Measurements from ENCODE around the gene FAM193A.
"Not testable (repeated sequence)": the region's sequence is repeated elsewhere in the genome, so short reads cannot be mapped to it uniquely, and the experiment has no call there.

Gene FAM193A

DNA sequence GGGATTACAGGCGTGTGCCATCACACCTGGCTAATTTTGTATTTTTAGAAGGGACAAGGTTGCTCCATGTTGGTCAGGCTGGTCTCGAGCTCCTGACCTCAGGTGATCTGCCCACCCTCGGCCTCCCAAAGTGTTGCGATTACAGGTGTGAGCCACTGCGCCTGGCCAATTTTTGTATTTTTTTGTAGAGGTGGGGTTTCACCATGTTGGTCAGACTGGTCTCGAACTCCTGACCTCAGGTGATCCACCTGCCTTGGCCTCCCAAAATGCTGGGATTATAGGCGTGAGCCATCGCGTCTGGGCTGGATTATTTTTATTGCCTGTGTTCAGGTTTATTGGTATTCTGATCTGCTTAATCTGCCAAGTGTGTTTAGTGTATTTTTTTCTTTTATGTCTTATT is 82.3 kb downstream of the FAM193A start:
- not testable (repeated sequence) for DNase-seq

DNA sequence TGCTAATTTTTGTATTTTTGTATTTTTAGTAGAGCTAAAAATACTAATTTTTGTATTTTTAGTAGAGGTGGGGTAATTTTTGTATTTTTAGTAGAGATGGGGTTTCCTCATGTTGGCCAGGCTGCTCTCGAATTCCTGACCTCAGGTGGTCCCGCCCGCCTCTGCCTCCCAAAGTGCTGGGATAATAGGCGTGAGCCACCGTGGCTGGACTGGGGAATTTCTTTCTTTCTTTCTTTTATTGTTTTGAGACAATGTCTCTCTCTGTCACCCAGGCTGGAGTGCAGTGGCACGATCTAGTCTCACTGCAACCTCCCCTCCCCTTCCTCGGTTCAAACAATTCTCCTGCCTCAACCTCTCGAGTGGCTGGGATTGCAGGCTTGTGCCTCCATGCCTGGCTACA is 83.0 kb downstream of the FAM193A start:
- DNase-seq = no peak

DNA sequence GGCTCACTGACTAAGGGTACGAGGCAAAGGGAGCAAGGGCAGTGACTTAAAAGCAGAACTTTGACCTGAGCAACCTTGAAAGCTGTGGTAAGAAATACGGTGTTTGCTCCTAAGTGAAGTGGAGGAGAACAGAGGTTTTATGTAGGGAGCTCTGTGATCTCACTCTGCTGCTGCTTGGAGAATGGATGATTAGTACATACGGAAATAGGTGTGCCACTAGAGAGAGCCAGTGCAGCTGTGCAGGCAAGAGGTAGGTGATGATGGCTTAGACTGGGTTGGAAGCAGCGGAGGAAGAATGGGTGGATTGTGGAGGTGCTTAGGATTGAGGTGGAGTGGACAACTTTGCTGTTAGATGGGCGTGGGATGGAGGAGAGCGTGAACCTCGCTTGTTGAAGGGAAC is 85.0 kb downstream of the FAM193A start:
- DNase-seq = no peak

DNA sequence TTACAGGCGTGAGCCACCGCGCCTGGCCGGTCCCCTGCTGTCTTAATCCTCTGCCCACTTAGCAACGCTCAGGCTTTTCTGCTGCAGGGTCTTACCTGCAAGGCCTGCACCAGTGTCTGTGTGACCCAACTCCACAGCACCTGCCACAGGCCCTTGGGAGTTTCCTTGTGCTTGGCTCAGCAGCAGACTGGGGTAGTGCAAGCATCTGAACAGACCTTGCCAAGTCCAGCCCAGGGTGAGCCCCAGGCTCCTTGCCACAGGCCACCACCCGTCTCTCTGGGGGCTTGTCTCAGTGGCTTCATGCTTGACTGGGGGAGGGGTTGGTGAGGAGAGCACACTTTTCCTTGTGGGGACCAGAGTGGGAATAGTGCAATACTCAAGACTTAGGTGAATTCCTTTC is 87.0 kb downstream of the FAM193A start:
- no peak for DNase-seq

DNA sequence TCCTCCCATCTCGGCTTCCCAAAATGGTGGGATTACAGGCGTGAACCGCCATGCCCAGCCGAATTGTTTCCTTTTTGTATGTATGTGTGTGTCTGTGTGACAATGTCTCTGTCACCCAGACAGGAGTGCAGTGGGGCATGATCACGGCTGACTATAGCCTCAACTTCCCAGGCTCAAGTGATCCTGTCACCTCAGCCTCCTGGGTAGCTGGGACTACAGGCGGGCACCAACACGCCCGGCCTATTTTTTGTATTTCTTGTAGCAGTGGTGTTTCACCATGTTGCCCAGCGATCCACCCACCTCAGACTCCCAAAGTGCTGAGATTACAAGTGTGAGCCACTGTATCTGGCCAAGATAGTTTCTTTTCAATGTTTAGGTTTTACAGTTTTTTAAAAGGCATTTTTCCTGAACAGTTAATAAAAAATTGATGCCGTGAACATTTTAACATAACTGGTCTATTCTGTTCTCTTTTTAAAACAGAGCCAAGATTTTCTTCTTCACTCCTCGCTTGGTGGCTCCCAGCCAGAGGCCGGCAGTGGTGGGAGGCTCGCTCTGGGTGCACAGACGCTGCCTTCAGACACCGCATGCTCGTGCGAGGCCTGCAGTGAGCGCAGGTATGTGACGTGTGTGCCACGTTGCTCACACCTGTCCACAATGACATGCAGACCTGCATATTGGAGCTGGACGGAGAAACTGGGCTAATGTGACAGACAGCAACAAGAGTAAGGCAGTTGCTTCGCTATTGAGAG is 88.5 kb downstream of the FAM193A start:
- DNase-seq = no peak

DNA sequence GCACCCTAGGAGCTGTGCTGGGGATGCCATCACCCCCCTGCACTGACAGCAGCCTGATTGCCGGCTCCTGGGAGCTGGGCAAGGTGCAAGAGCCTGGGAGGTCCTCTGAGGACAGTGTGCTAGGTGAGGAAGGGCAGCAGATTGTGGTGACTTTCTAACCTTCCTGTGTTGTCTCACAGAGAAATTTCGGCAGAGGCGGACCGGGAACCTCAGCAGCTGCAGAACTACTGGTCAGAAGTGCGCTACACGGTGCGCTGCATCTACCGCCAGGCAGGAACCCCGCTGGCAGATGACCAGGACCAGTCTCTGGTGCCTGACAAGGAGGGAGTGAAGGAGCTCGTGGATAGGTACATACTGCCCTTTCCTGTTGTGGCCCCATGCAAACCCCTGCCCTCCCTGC is 89.8 kb downstream of the FAM193A start:
- no peak for DNase-seq

DNA sequence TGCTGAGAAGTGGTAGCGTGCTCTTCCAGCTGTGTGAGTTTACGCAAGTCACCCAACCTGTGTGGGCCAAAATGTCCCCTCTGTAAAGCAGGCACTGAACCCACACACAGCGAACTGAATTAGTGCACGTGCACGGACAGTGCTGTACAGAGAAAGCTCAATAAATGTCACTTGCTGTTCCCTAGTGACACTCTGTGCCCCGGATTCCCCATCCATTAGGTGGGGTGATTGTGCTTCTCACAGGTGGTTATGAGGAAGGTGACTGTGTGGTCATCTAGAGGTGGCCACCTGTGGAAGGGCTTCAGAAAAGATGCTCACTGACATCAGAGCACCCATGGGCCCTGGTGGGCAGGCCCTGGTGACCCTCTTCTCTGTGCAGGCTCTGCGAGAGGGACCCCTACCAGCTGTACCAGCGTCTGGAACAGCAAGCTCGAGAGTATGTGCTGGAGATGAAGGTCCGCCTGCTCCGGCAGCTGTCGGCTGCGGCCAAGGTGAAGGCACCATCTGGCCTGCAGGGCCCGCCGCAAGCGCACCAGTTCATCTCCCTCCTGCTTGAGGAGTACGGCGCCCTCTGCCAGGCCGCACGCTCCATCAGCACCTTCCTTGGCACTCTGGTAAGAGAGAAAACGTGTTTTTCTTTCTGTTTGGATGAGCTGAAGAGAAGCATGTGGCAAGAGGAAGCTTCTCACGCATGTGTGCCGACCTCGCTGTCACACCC is 94.3 kb downstream of the FAM193A start:
- DNase-seq = no peak

DNA sequence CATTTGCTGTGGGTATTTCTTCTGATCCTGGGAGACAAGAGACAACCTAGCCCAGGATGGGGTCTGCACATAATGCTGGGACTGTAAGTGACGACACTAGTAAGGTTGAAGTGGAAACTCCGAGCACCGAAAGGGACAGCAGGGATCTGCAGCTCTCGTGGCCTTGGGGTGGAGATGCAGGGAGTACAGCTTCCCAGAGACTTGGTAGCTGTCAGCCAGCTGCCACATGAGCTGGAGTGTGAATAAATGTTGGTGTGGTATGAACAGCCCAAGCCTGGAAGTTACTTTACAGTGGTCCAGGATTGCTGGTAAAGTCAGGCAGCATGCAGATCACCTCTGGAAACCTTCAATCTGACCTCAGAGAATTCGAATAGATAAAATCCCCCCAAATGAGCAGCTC is 97.6 kb downstream of the FAM193A start:
- no peak for DNase-seq

DNA sequence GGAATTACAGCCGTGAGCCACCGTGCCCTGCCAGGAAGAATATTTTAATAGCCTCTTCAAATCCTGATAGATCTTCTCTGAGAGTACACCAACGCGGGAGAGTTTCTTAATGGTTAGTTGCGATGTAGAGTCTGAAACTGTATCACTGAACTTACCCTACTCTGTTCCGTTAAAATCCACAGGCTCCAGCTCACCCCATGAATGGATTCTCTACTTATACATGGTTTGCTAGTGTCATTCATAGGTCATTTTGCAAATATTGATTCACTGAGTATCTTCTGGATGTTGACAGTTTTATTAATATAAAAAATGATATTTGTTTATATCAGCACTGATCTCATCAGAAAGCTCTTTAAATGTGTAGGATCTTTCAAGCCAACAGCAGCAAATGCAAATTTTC is 99.9 kb downstream of the FAM193A start:
- DNase-seq = no peak

DNA sequence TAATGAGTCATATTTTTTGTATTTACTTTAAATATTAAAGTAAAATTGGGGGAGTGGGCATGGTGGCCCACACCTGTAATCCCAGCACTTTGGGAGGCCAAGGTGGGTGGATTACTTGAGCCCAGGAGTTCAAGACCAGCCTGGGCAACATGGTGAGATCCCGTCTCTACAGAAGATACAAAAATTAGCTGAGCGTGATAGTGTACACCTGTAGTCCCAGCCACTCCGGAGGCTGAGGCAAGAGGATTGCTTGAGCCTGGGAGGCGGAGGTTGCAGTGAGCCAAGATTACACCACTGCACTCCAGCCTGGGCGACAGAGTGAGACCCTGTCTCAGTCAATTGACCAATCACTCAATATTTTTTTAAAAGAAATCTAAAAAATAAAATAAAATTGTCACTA is 100.5 kb downstream of the FAM193A start:
- not testable (repeated sequence) for DNase-seq

DNA sequence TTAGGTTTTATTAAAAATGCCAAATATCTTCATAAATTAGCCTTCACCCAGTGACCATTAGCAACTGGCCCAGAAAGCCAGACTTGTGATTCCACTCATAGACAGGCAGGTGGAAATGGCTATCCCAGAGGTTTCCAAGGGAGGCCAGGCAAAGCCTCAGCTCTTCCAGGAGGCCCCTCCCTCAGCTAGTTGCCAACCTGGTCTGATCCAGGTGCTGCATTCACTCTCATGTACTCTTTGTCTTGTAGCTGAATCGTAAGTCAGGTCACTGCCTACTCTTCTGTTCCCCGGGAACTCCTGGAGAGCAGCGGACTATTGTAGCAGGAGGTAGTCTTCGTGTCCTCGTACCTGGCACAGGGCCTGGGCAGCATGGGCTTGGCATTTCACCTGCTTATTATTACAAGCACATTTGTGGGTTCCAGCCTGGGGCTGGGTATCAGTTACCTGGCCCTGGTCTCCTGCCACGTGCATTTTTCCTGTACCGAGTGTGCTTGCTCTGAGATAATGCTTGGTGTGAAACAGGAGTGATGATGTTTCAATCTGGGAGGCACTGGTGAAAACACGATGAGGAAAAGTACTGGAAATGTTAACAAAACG is 101.6 kb downstream of the FAM193A start:
- no peak for DNase-seq

DNA sequence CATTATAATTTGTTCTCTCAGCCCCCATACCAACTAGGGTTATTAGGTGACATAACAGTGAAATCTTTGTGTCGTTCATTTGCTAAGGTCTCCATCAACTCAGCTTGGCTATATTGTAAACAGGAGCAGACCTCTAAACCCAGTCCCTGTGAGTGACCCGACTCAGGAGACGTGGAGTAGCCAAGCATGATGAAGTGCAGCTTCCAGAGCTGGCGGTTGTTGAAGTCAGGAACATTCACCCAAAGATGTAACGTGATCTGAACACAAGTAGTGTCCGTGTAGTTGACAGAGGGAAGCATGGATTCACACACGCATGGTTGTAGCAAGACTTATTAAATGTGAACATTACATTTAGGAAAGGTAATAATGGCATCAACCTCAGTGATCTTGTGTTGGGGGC is 102.3 kb downstream of the FAM193A start:
- DNase-seq = no peak

DNA sequence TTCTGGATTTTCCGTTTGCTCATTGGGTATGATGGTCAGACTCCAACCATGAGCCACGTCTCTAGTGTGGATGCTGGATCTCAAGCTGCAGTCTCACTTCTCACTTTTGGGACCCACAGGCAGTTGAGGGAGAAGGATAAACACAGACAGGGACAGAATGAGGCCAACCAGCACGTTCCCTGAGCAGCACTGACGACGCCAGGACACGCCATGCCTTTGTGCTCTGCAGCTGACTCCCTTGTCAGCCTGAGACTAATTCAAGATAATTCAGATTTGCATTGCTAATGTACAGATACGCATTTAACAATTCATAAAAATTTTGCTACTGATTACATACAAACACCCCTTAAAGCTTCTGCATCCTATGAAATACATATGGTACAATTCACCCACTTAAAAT is 106.5 kb downstream of the FAM193A start:
- DNase-seq = no peak

DNA sequence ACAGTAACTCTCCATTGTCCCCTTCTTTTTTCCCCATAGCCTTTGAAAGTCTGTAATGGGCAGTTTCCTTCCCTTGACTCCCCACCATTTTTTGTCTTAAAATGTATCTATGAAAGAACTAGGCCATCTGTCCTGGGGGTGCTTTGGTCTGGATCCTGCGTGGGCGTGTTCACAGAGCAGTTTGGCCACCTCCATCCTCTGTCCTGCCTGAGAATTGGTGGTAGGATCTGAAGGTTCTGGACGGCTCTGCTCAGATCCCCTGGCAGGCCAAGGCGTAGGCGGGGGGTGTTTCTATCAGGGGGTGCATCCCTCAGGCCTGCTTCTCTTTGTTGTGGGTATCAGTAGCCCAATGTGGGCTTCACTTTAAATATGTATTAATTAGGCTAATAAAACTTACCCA is 107.1 kb downstream of the FAM193A start:
- no peak for DNase-seq

DNA sequence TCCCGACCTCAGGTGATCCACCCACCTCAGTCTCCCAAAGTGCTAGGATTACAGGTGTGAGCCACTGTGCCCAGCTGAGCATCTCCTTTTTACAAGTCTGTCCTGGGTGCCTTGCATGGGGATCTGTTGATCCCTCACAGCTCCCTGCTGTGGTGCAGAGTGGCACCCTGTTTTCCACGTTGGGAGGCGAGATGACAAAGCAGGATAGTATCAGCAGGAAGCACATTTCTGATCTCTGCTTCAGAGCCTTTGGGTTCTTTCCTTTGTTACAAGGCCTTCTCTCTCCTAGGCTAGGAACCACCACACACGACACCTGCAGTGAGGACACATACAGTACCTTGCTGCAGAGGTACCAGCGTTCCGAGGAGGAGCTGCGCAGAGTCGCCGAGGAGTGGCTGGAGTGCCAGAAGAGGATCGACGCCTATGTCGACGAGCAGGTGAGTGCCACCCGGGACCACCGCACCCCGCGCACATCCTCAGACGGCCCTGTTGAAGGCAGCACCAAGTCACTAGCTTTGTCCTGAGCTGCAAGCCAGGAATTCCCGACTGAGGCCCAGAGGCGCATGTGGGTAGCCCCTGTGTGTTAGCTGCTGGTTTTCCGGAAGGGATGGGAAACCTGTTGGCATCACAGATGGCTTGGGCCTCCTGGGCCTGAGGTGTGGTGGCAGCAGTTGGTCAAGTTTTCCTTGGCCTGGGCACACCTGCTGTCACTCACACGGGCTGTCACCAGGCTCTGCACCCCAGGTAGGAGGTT is 110.1 kb downstream of the FAM193A start:
- DNase-seq = no peak

DNA sequence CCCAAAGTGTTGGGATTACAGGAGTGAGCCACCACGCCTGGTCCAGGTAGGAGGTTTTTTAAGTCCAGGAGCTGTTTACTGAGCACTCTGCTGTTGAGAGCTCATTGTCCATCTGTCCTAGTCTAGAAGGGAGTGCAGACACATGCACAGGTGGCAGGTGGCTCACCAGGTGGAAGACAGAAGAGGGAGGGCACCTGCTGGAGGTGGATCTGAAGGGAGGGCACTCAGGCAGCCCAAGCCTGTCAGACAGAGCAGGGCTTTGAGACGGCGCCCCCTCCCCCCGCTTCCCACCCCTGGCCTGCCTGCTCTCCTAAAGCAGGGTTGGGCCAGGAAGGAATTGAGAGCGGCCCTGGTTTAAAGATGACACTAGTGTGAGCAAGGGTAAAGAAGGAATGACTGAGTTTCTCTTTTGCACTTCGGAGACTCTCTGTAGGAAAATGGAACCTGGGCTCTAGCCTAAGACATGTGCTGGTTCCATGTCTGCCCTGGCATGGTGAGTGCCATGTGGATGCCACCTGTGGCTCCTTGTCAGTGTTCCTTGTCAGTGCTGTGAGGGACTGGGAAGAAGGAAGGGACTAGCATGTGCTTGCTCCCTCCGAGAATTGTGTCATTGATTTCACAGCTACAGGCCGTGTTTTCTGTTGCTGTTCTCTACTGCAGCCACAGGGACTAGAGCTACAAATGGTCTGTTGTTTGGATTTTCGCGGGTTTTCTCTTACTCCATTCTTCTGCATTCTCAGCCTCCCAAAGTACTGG is 111.1 kb downstream of the FAM193A start:
- DNase-seq = no peak

DNA sequence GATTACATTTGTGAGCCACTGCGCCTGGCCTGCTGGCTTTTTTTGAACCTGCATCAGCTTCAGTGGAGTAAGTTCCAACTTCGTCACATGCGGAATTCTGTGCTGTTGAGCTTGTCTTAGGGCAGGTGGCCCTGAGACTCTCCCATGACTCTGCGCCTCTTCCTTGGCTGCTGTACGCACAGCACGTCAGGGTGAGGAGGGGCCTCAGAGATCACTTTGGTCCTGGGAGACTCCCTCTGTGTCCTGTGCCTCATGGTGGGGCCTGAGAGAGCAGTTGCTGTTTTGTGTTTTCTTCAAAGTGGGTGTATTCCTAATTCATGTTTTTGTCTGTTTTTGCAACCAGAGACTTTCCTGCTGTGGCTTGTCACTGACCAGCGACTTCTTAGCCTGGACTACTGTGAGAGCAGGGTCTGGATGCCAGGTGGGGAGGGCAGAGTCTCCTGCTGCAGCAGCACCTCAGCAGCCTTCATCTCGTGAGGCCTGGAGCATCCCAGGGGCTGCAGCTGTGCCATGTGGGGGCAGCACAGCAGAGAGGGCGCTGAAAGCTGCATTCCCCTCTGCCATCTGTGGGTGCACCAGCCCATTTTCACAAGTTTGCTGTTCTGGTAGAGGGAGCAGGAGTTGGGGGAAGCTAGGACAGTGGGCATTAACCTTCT is 111.8 kb downstream of the FAM193A start:
- DNase-seq = no peak

DNA sequence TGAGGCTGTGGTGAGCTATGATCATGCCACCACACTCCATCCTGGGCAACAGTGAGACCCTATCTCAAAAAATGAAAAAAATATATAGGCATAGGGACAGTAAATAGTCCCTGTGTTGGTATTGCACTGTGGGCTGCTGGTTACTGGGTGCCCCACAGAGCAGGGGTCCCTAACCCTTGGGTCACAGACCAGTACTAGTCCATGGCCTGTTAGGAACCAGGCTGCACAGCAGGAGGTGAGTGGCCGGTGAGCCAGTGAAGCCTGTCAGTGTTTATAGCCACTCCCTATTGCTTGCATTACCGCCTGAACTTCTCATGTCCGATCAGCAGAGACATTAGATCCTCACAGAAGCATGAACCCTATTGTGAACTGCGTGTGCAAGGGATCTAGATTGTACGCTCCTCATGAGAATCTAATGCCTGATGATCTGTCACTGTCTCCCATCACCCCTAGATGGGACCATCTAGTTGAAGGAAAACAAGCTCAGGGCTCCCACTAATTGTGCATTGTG is 113.2 kb downstream of the FAM193A start:
- DNase-seq = no peak

DNA sequence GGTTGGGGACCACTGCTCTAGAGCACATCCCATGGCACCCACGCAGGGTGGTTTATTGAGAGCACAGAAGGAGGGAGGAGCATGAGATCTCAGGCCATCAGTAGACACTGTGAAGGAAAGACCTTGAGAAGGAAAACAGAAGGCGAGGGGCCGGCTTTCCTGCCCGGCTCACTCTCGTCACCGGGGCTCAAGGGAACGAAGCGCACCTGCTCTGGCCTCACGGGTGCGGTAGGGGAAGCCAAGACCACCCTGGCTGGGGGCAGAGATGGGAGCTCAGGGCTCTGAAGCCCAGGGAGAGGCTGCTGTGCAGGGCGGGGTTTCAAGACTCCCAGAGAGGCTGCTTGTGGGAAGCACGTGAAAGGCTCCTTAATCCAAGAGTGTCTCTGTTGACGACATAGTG is 113.8 kb downstream of the FAM193A start:
- no peak for DNase-seq

DNA sequence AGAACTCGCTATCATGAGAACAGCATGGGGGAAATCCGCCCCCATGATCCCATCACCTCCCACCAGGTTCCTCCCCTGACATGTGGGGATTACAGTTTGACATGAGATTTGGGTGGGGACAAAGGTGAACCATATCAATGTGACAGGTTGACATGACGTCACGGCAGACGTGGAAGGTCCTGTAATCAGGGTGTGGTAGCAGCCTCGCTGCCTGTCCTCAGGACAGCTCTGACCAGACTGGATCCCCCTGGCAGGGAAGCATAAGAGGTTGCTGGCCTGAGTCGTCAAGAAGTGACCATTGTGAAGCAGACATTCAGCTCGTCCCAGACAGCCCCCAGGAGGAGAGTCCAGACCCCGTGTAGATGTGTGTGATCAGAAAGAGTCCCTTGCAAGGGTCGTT is 115.1 kb downstream of the FAM193A start:
- DNase-seq = no peak

DNA sequence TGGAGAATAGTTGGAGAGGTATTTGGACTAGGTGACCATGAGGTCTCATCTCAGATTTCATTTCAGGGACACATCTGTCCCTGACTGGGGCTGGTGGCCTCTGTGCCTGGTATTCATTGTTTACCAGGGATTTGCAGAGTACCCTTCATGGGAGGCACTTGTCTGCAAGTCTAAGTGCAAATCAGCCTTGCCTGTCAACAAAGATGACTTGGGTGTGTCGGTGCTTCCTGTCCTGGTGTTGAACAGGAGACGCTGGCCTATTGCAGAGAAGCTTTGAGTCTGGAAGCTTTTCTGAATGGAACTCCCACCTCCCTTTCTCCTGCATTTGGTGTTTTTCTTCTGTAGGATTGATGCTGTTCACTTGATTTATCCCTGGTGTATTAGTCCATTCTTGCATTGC is 115.6 kb downstream of the FAM193A start:
- DNase-seq = no peak

All from SIG-M5 (cell line).